Sigmoid colon (tissue), 7 donors: ENCODE data around the gene CNTNAP5. TPM values are rescaled to one million over a fixed set of nuclear protein-coding genes. Genes with fewer than 3 reads are reported as not detected.

ENCODE experiments used
- DNase-seq: peaks from one replicate; pipeline ENCODE4 v3.0.0-alpha.2; 2019
- H3K27ac ChIP-seq, 4 donors: fragments of 200-600 bp; sonication (generic); one replicate each; pipeline ENCODE4 v1.5.1; 2016 to 2019; ENCODE audit warnings: mild to moderate bottlenecking in 1 of 4
- H3K27me3 ChIP-seq, 3 donors: fragments of 200-600 bp; sonication (generic); one replicate each; pipeline ENCODE4 v1.5.1; 2019; ENCODE audit warnings: mild to moderate bottlenecking in 1 of 3
- H3K36me3 ChIP-seq, 4 donors: fragments of 200-600 bp; sonication (generic); one replicate each; pipeline ENCODE4 v1.5.1; 2016 to 2019
- H3K4me1 ChIP-seq, 4 donors: fragments of 200-600 bp; sonication (generic); one replicate each; pipeline ENCODE4 v1.5.1; 2017 to 2019
- H3K4me3 ChIP-seq, 4 donors: fragments of 200-600 bp; sonication (generic); one replicate each; pipeline ENCODE4 v1.5.1; 2017 to 2019; ENCODE audit warnings: mild to moderate bottlenecking in 2 of 4, moderate library complexity in 1 of 4
- H3K9me3 ChIP-seq, 4 donors: fragments of 200-600 bp in 3 of 4; sonication (generic) in 3 of 4; one replicate each; pipeline versions ENCODE4 v1.5.1 to v1.6.1; 2013 to 2019
- CTCF ChIP-seq, 4 experiments: fragments of 450-650 bp in 3 of 4; fragments of 200-600 bp in 1 of 4; IDR thresholded peaks; one replicate each; pipeline ENCODE4 v1.5.1; 2016 to 2019; ENCODE audit warnings: antibody characterized with exemption in 4 of 4, mild to moderate bottlenecking in 3 of 4, moderate library complexity in 2 of 4
- EP300 ChIP-seq, 4 donors: sonication (generic); formaldehyde crosslinking; IDR thresholded peaks; one replicate each; pipeline ENCODE4 v1.6.1; 2017; ENCODE audit warnings: antibody characterized with exemption in 4 of 4
- POLR2A ChIP-seq, 2 donors: fragments of 450-650 bp; IDR thresholded peaks; one replicate each; pipeline ENCODE4 v1.6.1; 2016; ENCODE audit warnings: antibody characterized with exemption in 2 of 2, mild to moderate bottlenecking in 2 of 2, moderate library complexity in 2 of 2
- POLR2AphosphoS5 ChIP-seq, 4 donors: sonication (generic); formaldehyde crosslinking; IDR thresholded peaks; one replicate each; pipeline ENCODE4 v1.6.1; 2017; ENCODE audit warnings: antibody characterized with exemption in 4 of 4
- WGBS, 2 donors: extraction: QIAGEN DNeasy Blood & Tissue Kit; methylation state at CpG; one replicate each; pipeline ENCODE4 v1.1.7; 2013; 5-methylcytosine and 5-hydroxymethylcytosine counted together
- intact Hi-C: fragments of 100-400 bp; cut with DNase I; formaldehyde crosslinking; loops from one replicate; pipeline ENCODE4 v1.15.1; 2023
- polyA plus RNA-seq, 3 donors: library from polyadenylated mRNA; stranded (reverse); fragments of 200-250 nt; gene quantifications; one replicate each; pipeline ENCODE4 v1.2.3, GENCODE V29; 2013
- total RNA-seq, 4 donors: library from RNA; depleted of rRNA; stranded (reverse); fragments of >200 nt; gene quantifications; one replicate each; pipeline ENCODE4 v1.1.0, GENCODE V29; 2016
- donor health status: healthy with polysubstance abuse.
- donor health status: Bipolar disorder and iron deficiency.
- donor health status: healthy.

The CNTNAP5 gene
- total and polyA plus RNA-seq, 7 donors: 0.74 to 4.5 (median 1.5) TPM; not detected in 2

- WGBS, 2 donors: 93% methylated on average over 5 of the region's 5 CpGs
- Histone ChIP-seq H3K27ac (no peak overlapping the region), H3K4me1 (no peaks in the 10 kb centered on the region), H3K36me3 (no peaks in the 10 kb centered on the region), H3K4me3 (no peak overlapping the region), H3K27me3 (no peaks in the 10 kb centered on the region), H3K9me3 (no peaks in the 10 kb centered on the region)
- TF ChIP-seq CTCF (IDR thresholded peaks at IDR 0.05) (no peak), POLR2AphosphoS5 (IDR thresholded peaks at IDR 0.05) (no peak), EP300 (IDR thresholded peaks at IDR 0.05) (no peak), POLR2A (IDR thresholded peaks at IDR 0.05) (no peak)
- intact Hi-C loops: loop anchor here (2.0 kb wide), 1 partner anchor 54 kb away; no protein-coding TSS in a partner anchor
- no peak for DNase-seq
Measured at GRCh38 chr2:124254621-124255020, 229.5 kb downstream of the CNTNAP5 start.

- Histone ChIP-seq H3K4me1 (no peaks in the 10 kb centered on the region), H3K27me3 (no peaks in the 10 kb centered on the region), H3K9me3 (no peaks in the 10 kb centered on the region), H3K36me3 (no peaks in the 10 kb centered on the region), H3K27ac (no peak overlapping the region), H3K4me3 (no peak overlapping the region)
- intact Hi-C loops: no loop called here
- TF ChIP-seq EP300 (IDR thresholded peaks at IDR 0.05) (no peak), CTCF (IDR thresholded peaks at IDR 0.05) (no peak), POLR2A (IDR thresholded peaks at IDR 0.05) (no peak), POLR2AphosphoS5 (IDR thresholded peaks at IDR 0.05) (no peak)
- 51 to 81% methylated on average over 1 of the region's 1 CpG for WGBS, 2 donors
- no peak for DNase-seq
Measured at GRCh38 chr2:124257120-124257519, 232.0 kb downstream of the CNTNAP5 start.

GRCh38 chr2:124258140-124258880 lies 233.2 kb downstream of the CNTNAP5 start:
- no peak overlapping the region for H3K4me3 ChIP-seq
- DNase-seq: no peak
- no peaks in the 10 kb centered on the region for H3K36me3 ChIP-seq
- TF ChIP-seq POLR2AphosphoS5 (IDR thresholded peaks at IDR 0.05) (no peak), EP300 (IDR thresholded peaks at IDR 0.05) (no peak), POLR2A (IDR thresholded peaks at IDR 0.05) (no peak), CTCF (IDR thresholded peaks at IDR 0.05) (no peak)
- intact Hi-C loops: no loop called here
- 79 to 88% methylated on average over 6 of the region's 6 CpGs for WGBS, 2 donors
- H3K9me3 ChIP-seq: no peaks in the 10 kb centered on the region
- no peak overlapping the region for H3K27ac ChIP-seq
- no peaks in the 10 kb centered on the region for H3K27me3 ChIP-seq
- H3K4me1 ChIP-seq: no peaks in the 10 kb centered on the region

GRCh38 chr2:124261456-124261855 lies 236.4 kb downstream of the CNTNAP5 start:
- Histone ChIP-seq H3K27me3 (no peaks in the 10 kb centered on the region), H3K4me3 (no peak overlapping the region), H3K36me3 (no peaks in the 10 kb centered on the region), H3K9me3 (peaks cover 0 to 3% (median 0%) of the 10 kb centered on the region in 4 donors), H3K4me1 (no peaks in the 10 kb centered on the region), H3K27ac (no peak overlapping the region)
- DNase-seq: no peak
- TF ChIP-seq EP300 (IDR thresholded peaks at IDR 0.05) (no peak), POLR2A (IDR thresholded peaks at IDR 0.05) (no peak), CTCF (IDR thresholded peaks at IDR 0.05) (no peak), POLR2AphosphoS5 (IDR thresholded peaks at IDR 0.05) (no peak)
- WGBS, 2 donors: 75 to 84% methylated on average over 5 of the region's 5 CpGs
- intact Hi-C loops: no loop called here
